Nephron progenitor cell (in vitro differentiated cells): Measurements from ENCODE around the gene DCD.

ENCODE experiments used
- DNase-seq: peaks from one replicate; pipeline ENCODE4 v3.0.0; 2021
- H3K27ac Mint-ChIP-seq: 2 replicates; pipeline ENCODE4 v1.8.0; 2021; ENCODE audit warnings: mild to moderate bottlenecking, moderate library complexity, mixed read lengths
- H3K27me3 Mint-ChIP-seq: 2 replicates; pipeline ENCODE4 v1.8.0; 2021; ENCODE audit warnings: mild to moderate bottlenecking, low read depth, mixed read lengths; ENCODE audit not compliant: poor library complexity
- H3K36me3 Mint-ChIP-seq: 2 replicates; pipeline ENCODE4 v1.8.0; 2021; ENCODE audit warnings: low read depth, mixed read lengths
- H3K4me1 Mint-ChIP-seq: 2 replicates; pipeline ENCODE4 v1.8.0; 2021; ENCODE audit warnings: mixed read lengths
- H3K4me3 Mint-ChIP-seq: 2 replicates; pipeline ENCODE4 v1.8.0; 2021; ENCODE audit warnings: mild to moderate bottlenecking, moderate library complexity, mixed read lengths
- H3K9me3 Mint-ChIP-seq: 2 replicates; pipeline ENCODE4 v1.8.0; 2021; ENCODE audit warnings: mild to moderate bottlenecking, moderate library complexity, mixed read lengths
- TF ChIP-seq, protein P1 (sequence below): fragments of 200-600 bp; sonication (generic); IDR thresholded peaks from 2 replicates; pipeline ENCODE4 v1.5.0; 2021; ENCODE audit warnings: antibody characterized with exemption

DCD gene

DNA sequence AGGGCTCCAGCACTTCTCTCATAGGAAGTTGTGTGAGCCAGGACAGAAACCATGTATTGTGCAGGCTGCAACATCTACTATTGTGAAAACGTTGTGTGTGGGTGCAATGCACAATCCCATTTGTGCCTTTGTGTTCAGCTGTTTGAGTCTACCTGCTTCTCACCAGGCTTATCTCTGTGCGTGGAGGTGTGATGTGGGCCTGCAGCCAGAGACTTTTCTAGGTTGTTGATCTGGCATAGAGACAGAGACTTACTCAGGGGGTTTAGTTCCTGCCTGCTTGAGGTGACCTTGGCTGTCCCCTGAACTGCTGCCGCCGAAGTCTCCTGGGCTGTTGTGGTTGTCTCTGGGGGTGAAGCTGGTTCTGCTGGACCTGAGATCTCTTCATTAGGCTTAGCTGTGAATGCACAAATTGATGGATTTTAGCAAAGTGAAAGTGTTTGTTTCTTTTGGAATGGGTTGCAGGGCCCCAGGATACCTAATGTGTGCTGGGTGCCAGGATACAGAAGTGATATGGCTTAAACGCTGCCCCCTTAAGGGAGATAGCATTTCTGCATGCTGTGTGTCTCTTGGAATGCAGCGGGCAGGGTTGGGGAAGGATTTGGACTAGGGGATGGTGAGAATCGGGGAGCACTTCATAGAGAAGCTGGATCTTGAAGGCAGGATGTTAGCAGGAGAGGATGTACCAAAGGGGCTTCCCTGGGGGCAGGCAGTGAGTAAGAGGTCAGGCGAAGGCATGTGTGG, 16.0 kb downstream of the DCD start:
- Mint-ChIP-seq H3K9me3 (peaks cover 19% of the 10 kb centered on the region), H3K4me3 (no peak overlapping the region), H3K36me3 (no peaks in the 10 kb centered on the region), H3K27me3 (peaks cover 49% of the 10 kb centered on the region), H3K27ac (no peak overlapping the region), H3K4me1 (no peaks in the 10 kb centered on the region)
- TF ChIP-seq, protein P1, sequence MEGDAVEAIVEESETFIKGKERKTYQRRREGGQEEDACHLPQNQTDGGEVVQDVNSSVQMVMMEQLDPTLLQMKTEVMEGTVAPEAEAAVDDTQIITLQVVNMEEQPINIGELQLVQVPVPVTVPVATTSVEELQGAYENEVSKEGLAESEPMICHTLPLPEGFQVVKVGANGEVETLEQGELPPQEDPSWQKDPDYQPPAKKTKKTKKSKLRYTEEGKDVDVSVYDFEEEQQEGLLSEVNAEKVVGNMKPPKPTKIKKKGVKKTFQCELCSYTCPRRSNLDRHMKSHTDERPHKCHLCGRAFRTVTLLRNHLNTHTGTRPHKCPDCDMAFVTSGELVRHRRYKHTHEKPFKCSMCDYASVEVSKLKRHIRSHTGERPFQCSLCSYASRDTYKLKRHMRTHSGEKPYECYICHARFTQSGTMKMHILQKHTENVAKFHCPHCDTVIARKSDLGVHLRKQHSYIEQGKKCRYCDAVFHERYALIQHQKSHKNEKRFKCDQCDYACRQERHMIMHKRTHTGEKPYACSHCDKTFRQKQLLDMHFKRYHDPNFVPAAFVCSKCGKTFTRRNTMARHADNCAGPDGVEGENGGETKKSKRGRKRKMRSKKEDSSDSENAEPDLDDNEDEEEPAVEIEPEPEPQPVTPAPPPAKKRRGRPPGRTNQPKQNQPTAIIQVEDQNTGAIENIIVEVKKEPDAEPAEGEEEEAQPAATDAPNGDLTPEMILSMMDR, result no peak
- DNase-seq, result no peak

DNA sequence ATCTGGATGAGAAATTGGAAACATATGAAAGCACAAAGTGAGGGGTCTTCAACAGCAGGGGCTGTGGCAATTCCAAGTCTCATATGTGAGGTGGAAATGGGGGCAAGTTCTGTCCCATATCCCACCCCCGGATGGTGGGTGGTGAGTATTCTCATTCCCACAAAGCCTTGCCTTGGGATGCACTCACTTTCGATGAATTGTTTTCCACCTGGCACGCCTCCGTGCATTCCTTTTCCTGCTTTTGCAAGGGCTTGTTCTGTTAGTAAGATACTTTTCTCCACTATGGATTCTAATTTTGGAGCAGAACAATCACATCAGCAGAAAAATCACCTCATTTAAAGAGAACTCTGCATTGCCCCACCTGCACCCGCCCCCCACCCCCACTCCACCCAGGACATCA, 16.6 kb downstream of the DCD start:
- H3K27ac Mint-ChIP-seq, result no peak overlapping the region
- no peaks in the 10 kb centered on the region for H3K36me3 Mint-ChIP-seq
- peaks cover 53% of the 10 kb centered on the region for H3K27me3 Mint-ChIP-seq
- H3K4me3 Mint-ChIP-seq, result no peak overlapping the region
- TF ChIP-seq, protein P1, result no peak
- DNase-seq, result no peak
- H3K4me1 Mint-ChIP-seq, result no peaks in the 10 kb centered on the region
- peaks cover 25% of the 10 kb centered on the region for H3K9me3 Mint-ChIP-seq

DNA sequence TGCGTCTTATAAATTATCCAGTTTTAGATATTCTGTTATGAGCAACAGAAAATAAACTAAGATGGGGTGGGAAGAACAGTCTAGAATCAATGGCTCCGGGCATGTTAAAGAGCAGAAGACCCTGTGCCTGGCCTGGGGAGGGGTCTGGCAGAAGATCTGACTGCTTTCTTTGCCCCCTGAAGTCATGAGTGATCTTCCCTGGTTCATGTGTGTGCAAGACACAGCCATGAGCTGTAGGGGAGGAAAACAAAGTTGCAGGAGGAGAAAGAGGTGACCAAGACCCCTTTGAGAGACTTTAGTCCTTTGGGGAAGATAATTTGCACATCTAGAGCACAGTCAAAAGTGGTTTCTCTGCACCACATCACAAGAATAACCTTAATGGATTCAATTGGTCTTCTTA, 18.2 kb downstream of the DCD start:
- Mint-ChIP-seq H3K36me3 (no peaks in the 10 kb centered on the region), H3K27ac (no peak overlapping the region), H3K4me1 (no peaks in the 10 kb centered on the region), H3K27me3 (peaks cover 50% of the 10 kb centered on the region), H3K9me3 (peaks cover 29% of the 10 kb centered on the region), H3K4me3 (no peak overlapping the region)
- TF ChIP-seq, protein P1, result no peak
- no peak for DNase-seq

DNA sequence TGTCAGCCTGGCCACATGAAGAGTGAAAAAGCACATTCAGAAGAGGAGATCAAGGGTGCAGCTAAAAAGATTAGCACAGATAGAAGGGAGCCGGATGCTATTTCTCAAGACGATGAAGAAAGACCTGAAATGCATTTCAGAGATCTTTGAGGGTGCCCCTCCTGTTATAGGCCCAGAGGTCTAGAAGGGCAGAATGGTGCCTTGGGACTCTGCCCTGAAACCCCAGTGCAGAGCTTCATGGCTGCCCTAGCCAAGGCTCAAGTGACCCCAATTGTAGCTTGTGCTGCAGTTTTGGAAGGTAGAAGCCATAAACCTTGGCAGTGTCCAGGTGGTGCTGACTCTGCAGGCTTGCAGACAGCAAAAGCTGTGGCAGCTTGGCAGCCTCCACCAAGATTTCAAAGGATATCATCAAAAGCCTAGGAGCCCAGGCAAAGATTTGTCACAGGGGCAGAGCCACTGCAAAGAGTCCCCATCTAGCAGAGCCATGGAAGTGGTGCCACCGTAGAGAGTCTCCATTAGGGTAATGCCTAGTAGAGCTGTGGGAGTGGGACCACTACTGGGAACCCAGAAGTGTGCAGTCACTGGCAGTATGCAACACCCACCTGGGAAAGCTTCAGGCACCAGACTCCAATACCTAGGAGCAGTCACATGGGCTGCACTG, 19.8 kb downstream of the DCD start:
- peaks cover 45% of the 10 kb centered on the region for H3K27me3 Mint-ChIP-seq
- no peak overlapping the region for H3K27ac Mint-ChIP-seq
- TF ChIP-seq, protein P1, result no peak
- H3K36me3 Mint-ChIP-seq, result no peaks in the 10 kb centered on the region
- H3K9me3 Mint-ChIP-seq, result peaks cover 29% of the 10 kb centered on the region
- no peak for DNase-seq
- peaks cover 5% of the 10 kb centered on the region for H3K4me1 Mint-ChIP-seq
- H3K4me3 Mint-ChIP-seq, result no peak overlapping the region

DNA sequence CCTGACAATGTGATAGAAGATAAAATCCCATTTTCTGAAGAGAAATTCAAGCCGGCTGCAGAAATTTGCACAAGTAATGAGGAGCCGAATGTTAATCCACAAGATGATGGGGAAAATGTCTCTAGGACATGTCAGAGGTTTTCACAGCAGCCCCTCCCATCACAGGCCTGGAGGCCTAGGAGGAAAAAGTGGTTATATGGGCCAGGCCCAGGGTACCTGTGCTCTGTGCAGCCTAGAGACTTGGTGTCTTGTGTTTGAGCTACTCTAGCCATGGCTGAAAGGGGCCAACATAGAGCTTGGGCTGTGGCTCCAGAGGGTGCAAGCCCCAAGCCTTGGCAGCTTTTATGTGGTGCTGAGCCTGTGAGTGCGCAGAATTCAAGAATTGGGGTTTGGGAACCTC, 20.9 kb downstream of the DCD start:
- H3K4me1 Mint-ChIP-seq, result peaks cover 5% of the 10 kb centered on the region
- peaks cover 29% of the 10 kb centered on the region for H3K9me3 Mint-ChIP-seq
- H3K27me3 Mint-ChIP-seq, result peaks cover 39% of the 10 kb centered on the region
- no peak overlapping the region for H3K4me3 Mint-ChIP-seq
- TF ChIP-seq, protein P1, result no peak
- H3K36me3 Mint-ChIP-seq, result no peaks in the 10 kb centered on the region
- H3K27ac Mint-ChIP-seq, result no peak overlapping the region
- no peak for DNase-seq

DNA sequence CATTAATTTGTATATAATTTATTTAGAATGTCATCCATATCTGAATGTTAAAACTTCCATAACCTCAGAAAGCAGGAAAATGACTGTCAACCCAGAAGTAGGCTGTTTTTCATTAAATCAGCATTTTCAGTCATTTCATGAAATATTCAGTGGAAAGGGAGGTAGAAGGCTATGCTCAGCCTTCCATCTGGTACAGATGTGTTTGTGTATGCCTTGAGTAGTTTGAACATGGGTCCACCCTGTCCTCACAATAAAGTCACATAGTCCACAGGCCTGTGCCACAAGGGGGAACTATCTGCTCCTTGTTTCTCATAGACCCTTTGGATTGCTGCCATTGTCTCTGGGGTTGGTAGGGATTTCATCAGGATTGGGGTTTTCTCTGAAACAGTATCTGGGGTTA, 22.6 kb downstream of the DCD start:
- Mint-ChIP-seq H3K9me3 (peaks cover 29% of the 10 kb centered on the region), H3K27ac (no peak overlapping the region), H3K36me3 (no peaks in the 10 kb centered on the region), H3K4me1 (peaks cover 5% of the 10 kb centered on the region), H3K27me3 (peaks cover 41% of the 10 kb centered on the region), H3K4me3 (no peak overlapping the region)
- DNase-seq, result no peak
- TF ChIP-seq, protein P1, result no peak
